OCI-LY7 (cell line): Measurements from ENCODE around the gene GGT6.

Experiments
- CTCF ChIP-seq: fragments of 200-600 bp; sonication (generic); conservative IDR thresholded peaks from 2 replicates; pipeline ENCODE4 v1.5.1; 2014; ENCODE audit warnings: mild to moderate bottlenecking, antibody characterized with exemption, low read length, moderate library complexity, mixed read lengths
- EZH2phosphoT487 ChIP-seq: fragments of 200-600 bp; sonication (generic); IDR thresholded peaks from 2 replicates; pipeline ENCODE4 v1.6.1; 2018; ENCODE audit warnings: low read depth, borderline replicate concordance, mild to moderate bottlenecking, mixed run types, antibody characterized with exemption, low read length, moderate library complexity, mixed read lengths

DNA sequence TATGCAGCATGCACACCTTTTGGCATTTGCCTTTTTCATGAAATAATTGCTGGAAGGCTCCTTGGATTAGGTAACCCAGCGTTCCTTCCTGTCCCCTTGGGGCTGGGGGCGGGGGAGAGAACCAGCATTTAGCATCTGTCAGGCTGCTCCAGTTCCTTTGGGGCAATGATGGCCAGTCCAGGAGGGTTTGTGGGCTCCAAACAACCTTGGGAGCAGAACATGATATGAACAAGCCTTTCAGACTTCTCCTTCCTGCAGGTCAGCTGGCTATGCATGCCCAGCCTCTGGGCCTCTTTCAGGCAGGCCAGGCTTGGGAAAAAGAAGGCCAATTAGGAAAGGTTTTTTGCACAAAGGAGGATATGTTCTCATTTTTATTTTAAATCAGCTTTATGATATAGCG, 22.8 kb upstream of the GGT6 start:
- TF ChIP-seq CTCF (no peak), EZH2phosphoT487 (no peak)
